Stimulated activated naive CD8-positive, alpha-beta T cell treated with anti-CD3 and anti-CD28 coated beads, Interleukin-15, Interleukin-2, amounts not matched to agents 100 ng/mL and 50 ng/mL, for 24 hours (primary cell): ENCODE results near the gene ZSCAN16.

Experiments used
- H3K27ac Mint-ChIP-seq: one replicate; pipeline ENCODE4 v1.8.0; 2021; ENCODE audit warnings: mild to moderate bottlenecking, mixed read lengths
- H3K27me3 Mint-ChIP-seq: one replicate; pipeline ENCODE4 v1.8.0; 2021; ENCODE audit warnings: mixed read lengths
- H3K36me3 Mint-ChIP-seq: one replicate; pipeline ENCODE4 v1.8.0; 2021; ENCODE audit warnings: low read depth, mixed read lengths
- H3K4me1 Mint-ChIP-seq: one replicate; pipeline ENCODE4 v1.8.0; 2021; ENCODE audit warnings: low read depth, mixed read lengths
- H3K4me3 Mint-ChIP-seq: one replicate; pipeline ENCODE4 v1.8.0; 2021; ENCODE audit warnings: mild to moderate bottlenecking, mixed read lengths
- H3K9me3 Mint-ChIP-seq: one replicate; pipeline ENCODE4 v1.8.0; 2021; ENCODE audit warnings: mixed read lengths

ZSCAN16 gene

GRCh38 chr6:28141500-28142329 lies 17.3 kb downstream of the ZSCAN16 start, which contains the start of gene ZKSCAN8:
Gene ZKSCAN8 (plus strand): TSS chr6:28141883. CDS start chr6:28148408, 6,525 bp downstream.
- Mint-ChIP-seq H3K4me1 (peaks cover 69% of the 10 kb centered on the region), H3K4me3 (peak within 1 kb of the TSS; percentile 95), H3K27ac (peak within 1 kb of the TSS; percentile 93), H3K9me3 (no peaks in the 10 kb centered on the region), H3K36me3 (peaks cover 30% of the 10 kb centered on the region), H3K27me3 (no peaks in the 10 kb centered on the region)

- Mint-ChIP-seq H3K4me1 (peaks cover 67% of the 10 kb centered on the region), H3K27me3 (no peaks in the 10 kb centered on the region), H3K4me3 (peak overlapping the region; percentile 95), H3K27ac (peak overlapping the region; percentile 93), H3K36me3 (peaks cover 30% of the 10 kb centered on the region), H3K9me3 (no peaks in the 10 kb centered on the region)
Observed at GRCh38 chr6:28142446-28142845, 18.0 kb downstream of the ZSCAN16 start.

DNA sequence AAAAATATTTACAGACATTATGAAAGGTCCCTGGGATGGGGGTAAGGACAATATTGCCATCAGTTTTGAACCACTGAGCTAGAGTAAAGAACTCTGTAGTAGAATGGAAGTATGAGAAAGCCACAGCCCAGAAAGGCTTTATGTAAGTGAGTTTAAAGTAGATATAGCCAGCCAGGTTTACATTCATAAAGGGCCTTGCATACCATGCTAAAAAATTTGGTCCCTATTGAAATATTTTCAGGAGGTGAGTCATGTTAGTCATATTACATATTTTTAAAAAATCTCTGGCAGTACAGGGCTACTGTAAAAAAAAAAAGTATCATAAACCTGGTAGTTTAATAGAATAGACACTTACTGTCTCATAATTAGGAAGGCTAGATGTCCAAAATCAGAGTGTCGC lies 20.8 kb downstream of the ZSCAN16 start:
- Mint-ChIP-seq H3K27ac (no peak overlapping the region), H3K27me3 (no peaks in the 10 kb centered on the region), H3K36me3 (peaks cover 51% of the 10 kb centered on the region), H3K4me1 (peaks cover 44% of the 10 kb centered on the region), H3K4me3 (no peak overlapping the region), H3K9me3 (no peaks in the 10 kb centered on the region)

GRCh38 chr6:28152531-28152930 lies 28.1 kb downstream of the ZSCAN16 start:
- no peak overlapping the region for H3K4me3 Mint-ChIP-seq
- H3K27ac Mint-ChIP-seq: no peak overlapping the region
- peaks cover 13% of the 10 kb centered on the region for H3K9me3 Mint-ChIP-seq
- H3K4me1 Mint-ChIP-seq: peaks cover 4% of the 10 kb centered on the region
- H3K36me3 Mint-ChIP-seq: peaks cover 92% of the 10 kb centered on the region
- H3K27me3 Mint-ChIP-seq: no peaks in the 10 kb centered on the region

DNA sequence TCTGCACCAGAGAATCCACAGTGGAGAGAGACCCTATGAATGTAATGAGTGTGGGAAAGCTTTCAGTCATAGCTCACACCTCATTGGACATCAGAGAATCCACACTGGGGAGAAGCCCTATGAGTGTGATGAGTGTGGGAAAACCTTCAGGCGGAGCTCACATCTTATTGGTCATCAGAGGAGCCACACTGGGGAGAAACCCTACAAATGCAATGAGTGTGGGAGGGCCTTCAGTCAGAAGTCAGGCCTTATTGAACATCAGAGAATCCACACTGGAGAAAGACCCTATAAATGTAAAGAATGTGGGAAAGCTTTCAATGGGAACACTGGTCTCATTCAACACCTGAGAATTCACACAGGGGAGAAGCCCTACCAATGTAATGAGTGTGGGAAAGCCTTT lies 29.1 kb downstream of the ZSCAN16 start:
- Mint-ChIP-seq H3K4me3 (no peak overlapping the region), H3K27ac (no peak overlapping the region), H3K9me3 (peaks cover 15% of the 10 kb centered on the region), H3K4me1 (no peaks in the 10 kb centered on the region), H3K36me3 (peaks cover 95% of the 10 kb centered on the region), H3K27me3 (no peaks in the 10 kb centered on the region)

GRCh38 chr6:28154357-28154756 lies 29.9 kb downstream of the ZSCAN16 start:
- Mint-ChIP-seq H3K4me1 (no peaks in the 10 kb centered on the region), H3K27ac (no peak overlapping the region), H3K9me3 (peaks cover 21% of the 10 kb centered on the region), H3K36me3 (peaks cover 94% of the 10 kb centered on the region), H3K27me3 (no peaks in the 10 kb centered on the region), H3K4me3 (no peak overlapping the region)

DNA sequence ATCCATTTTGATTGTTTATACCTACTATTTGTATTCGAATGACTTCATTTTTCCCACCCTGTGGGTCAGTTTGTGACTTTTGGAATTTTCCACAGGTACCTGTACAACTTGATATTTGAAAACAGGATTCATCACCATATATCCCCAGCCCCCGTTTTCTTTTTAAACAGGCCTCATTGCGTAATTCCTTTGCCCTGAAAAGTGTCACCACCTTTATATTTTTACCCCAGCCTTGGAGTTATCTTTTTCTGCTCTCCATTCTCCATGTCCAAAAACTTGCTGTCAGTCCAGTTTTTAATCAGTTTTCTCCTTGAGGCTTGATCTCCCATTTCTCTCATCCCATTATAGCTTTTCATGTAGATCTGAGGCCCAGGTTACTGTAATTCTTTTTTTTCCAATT lies 33.9 kb downstream of the ZSCAN16 start:
- Mint-ChIP-seq H3K36me3 (peaks cover 80% of the 10 kb centered on the region), H3K27ac (no peak overlapping the region), H3K4me3 (no peak overlapping the region), H3K9me3 (peaks cover 19% of the 10 kb centered on the region), H3K27me3 (no peaks in the 10 kb centered on the region), H3K4me1 (peaks cover 16% of the 10 kb centered on the region)

GRCh38 chr6:28159029-28159607 lies 34.7 kb downstream of the ZSCAN16 start:
- peaks cover 16% of the 10 kb centered on the region for H3K4me1 Mint-ChIP-seq
- H3K9me3 Mint-ChIP-seq: peaks cover 19% of the 10 kb centered on the region
- H3K27me3 Mint-ChIP-seq: no peaks in the 10 kb centered on the region
- H3K27ac Mint-ChIP-seq: no peak overlapping the region
- H3K36me3 Mint-ChIP-seq: peaks cover 72% of the 10 kb centered on the region
- H3K4me3 Mint-ChIP-seq: no peak overlapping the region

DNA sequence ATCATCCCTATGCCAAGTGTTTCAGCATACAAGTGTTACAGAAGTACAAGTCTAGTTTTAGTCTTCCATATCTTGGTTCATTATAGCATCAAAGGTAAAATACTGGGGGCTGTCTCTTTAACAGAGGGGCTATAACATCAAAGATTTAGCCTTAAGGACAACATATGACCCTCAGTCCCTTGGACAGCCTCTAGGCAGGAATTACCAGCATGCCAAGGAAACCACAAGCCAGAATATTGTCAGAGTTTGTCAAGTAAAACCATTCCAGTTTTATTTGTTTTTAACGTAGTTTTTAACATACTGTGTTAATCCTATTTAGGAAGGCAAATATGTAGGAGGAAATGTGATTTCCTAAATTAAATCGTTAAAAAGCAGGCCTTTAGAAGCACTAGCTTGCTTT lies 35.8 kb downstream of the ZSCAN16 start:
- no peak overlapping the region for H3K27ac Mint-ChIP-seq
- no peak overlapping the region for H3K4me3 Mint-ChIP-seq
- H3K36me3 Mint-ChIP-seq: peaks cover 61% of the 10 kb centered on the region
- H3K9me3 Mint-ChIP-seq: peaks cover 19% of the 10 kb centered on the region
- H3K27me3 Mint-ChIP-seq: no peaks in the 10 kb centered on the region
- peaks cover 16% of the 10 kb centered on the region for H3K4me1 Mint-ChIP-seq

GRCh38 chr6:28161410-28162079 lies 37.1 kb downstream of the ZSCAN16 start:
- peaks cover 16% of the 10 kb centered on the region for H3K4me1 Mint-ChIP-seq
- H3K27me3 Mint-ChIP-seq: no peaks in the 10 kb centered on the region
- H3K27ac Mint-ChIP-seq: no peak overlapping the region
- peak overlapping the region; percentile 75 for H3K4me3 Mint-ChIP-seq
- H3K36me3 Mint-ChIP-seq: peaks cover 53% of the 10 kb centered on the region
- H3K9me3 Mint-ChIP-seq: peaks cover 19% of the 10 kb centered on the region

- Mint-ChIP-seq H3K36me3 (peaks cover 24% of the 10 kb centered on the region), H3K27me3 (no peaks in the 10 kb centered on the region), H3K4me3 (no peak overlapping the region), H3K27ac (no peak overlapping the region), H3K4me1 (peaks cover 16% of the 10 kb centered on the region), H3K9me3 (peaks cover 11% of the 10 kb centered on the region)
Observed at GRCh38 chr6:28165563-28165962, 41.2 kb downstream of the ZSCAN16 start.

DNA sequence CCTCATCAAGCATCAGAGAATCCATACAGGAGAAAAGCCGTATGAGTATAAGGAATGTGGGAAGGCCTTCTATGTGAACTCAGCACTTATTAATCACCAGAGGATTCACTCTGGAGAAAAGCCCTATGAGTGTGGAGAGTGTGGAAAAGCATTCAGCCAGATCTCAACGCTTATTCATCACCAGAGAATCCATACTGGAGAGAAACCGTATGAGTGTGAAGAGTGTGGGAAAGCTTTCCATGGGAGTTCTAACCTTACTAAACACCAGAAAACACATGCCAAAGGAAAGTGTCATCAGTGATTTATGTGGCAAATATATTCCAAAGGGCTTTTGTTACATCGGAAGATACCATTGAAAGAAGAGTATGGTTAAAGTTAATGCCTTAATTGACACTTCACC lies 42.7 kb downstream of the ZSCAN16 start:
- Mint-ChIP-seq H3K4me1 (peaks cover 5% of the 10 kb centered on the region), H3K9me3 (peaks cover 4% of the 10 kb centered on the region), H3K27ac (no peak overlapping the region), H3K4me3 (no peak overlapping the region), H3K36me3 (peaks cover 15% of the 10 kb centered on the region), H3K27me3 (no peaks in the 10 kb centered on the region)

- H3K27me3 Mint-ChIP-seq: no peaks in the 10 kb centered on the region
- H3K36me3 Mint-ChIP-seq: peaks cover 11% of the 10 kb centered on the region
- H3K9me3 Mint-ChIP-seq: no peaks in the 10 kb centered on the region
- H3K4me1 Mint-ChIP-seq: no peaks in the 10 kb centered on the region
- H3K4me3 Mint-ChIP-seq: no peak overlapping the region
- H3K27ac Mint-ChIP-seq: no peak overlapping the region
Observed at GRCh38 chr6:28167926-28168325, 43.5 kb downstream of the ZSCAN16 start.

- Mint-ChIP-seq H3K4me1 (no peaks in the 10 kb centered on the region), H3K36me3 (peaks cover 9% of the 10 kb centered on the region), H3K27me3 (peaks cover 15% of the 10 kb centered on the region), H3K9me3 (no peaks in the 10 kb centered on the region), H3K4me3 (no peak overlapping the region), H3K27ac (no peak overlapping the region)
Observed at GRCh38 chr6:28171271-28171670, 46.9 kb downstream of the ZSCAN16 start.

DNA sequence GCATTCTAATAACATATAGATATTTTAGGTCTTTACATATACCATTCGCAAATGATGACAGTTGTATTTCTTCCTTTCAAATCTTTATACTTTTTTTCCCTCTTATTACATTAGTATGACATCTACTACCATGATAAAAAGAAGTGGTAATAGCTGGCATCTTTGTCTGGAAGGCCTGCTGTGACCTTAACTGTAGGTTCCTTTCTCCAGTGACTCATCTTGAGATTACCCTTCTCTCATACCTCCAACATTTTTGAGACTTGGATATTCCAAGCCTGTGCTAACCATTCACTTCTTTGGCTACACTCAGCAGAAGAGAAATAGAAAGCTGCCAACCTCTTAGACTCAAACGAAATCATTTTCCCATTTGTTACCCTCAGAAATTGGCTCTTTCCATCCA lies 47.6 kb downstream of the ZSCAN16 start:
- Mint-ChIP-seq H3K27ac (no peak overlapping the region), H3K4me1 (no peaks in the 10 kb centered on the region), H3K9me3 (no peaks in the 10 kb centered on the region), H3K4me3 (no peak overlapping the region), H3K36me3 (peaks cover 5% of the 10 kb centered on the region), H3K27me3 (peaks cover 22% of the 10 kb centered on the region)
